Loucy (cell line): ENCODE measurements around the gene DNAH8.

Experiments
- H2AFZ ChIP-seq: fragments of 200-600 bp; sonication (generic); 2 replicates; pipeline ENCODE4 v1.6.0; 2016; ENCODE audit warnings: antibody characterized with exemption, mild to moderate bottlenecking, low read length, moderate library complexity
- H3F3A ChIP-seq: fragments of 200-600 bp; 2 replicates; pipeline ENCODE4 v1.6.0; 2016; ENCODE audit warnings: antibody characterized with exemption, low read depth, mild to moderate bottlenecking
- H3K27me3 ChIP-seq: fragments of 200-600 bp; sonication (generic); 2 replicates; pipeline ENCODE4 v1.6.1; 2014; ENCODE audit warnings: low read length, mild to moderate bottlenecking; ENCODE audit not compliant: insufficient read depth, poor library complexity, severe bottlenecking
- H3K36me3 ChIP-seq: fragments of 200-600 bp; sonication (generic); 2 replicates; pipeline ENCODE4 v1.6.1; 2016; ENCODE audit warnings: low read length; ENCODE audit not compliant: insufficient read depth
- H3K4me1 ChIP-seq: fragments of 200-600 bp; sonication (generic); 2 replicates; pipeline ENCODE4 v1.5.1; 2014; ENCODE audit warnings: low read length, mild to moderate bottlenecking; ENCODE audit not compliant: insufficient read depth, poor library complexity, severe bottlenecking
- H3K4me2 ChIP-seq: fragments of 200-600 bp; sonication (generic); 2 replicates; pipeline ENCODE4 v1.6.0; 2014; ENCODE audit warnings: antibody characterized with exemption, low read length, low read depth, mild to moderate bottlenecking; ENCODE audit not compliant: poor library complexity, severe bottlenecking
- H3K4me3 ChIP-seq: fragments of 200-600 bp; sonication (generic); 2 replicates; pipeline ENCODE4 v1.5.1; 2014; ENCODE audit warnings: low read length, mild to moderate bottlenecking, mixed read lengths; ENCODE audit not compliant: poor library complexity, severe bottlenecking
- H3K79me2 ChIP-seq: fragments of 200-600 bp; sonication (generic); 2 replicates; pipeline ENCODE4 v1.6.1; 2014; ENCODE audit warnings: low read length; ENCODE audit not compliant: insufficient read depth
- H3K9ac ChIP-seq: fragments of 200-600 bp; sonication (generic); 2 replicates; pipeline ENCODE4 v1.6.0; 2014; ENCODE audit warnings: mild to moderate bottlenecking, low read depth, low read length, moderate library complexity; ENCODE audit not compliant: poor library complexity, severe bottlenecking
- H3K9me2 ChIP-seq: fragments of 200-600 bp; sonication (generic); replicated peaks from 2 replicates; pipeline ENCODE4 v1.6.1; 2016; ENCODE audit warnings: low read depth, low read length, mixed read lengths
- H3K9me3 ChIP-seq: fragments of 200-600 bp; sonication (generic); 2 replicates; pipeline ENCODE4 v1.6.1; 2014; ENCODE audit warnings: mild to moderate bottlenecking, antibody characterized with exemption, low read length, low read depth; ENCODE audit not compliant: insufficient read depth
- H4K20me1 ChIP-seq: fragments of 200-600 bp; sonication (generic); 2 replicates; pipeline ENCODE4 v1.6.0; 2014; ENCODE audit warnings: antibody characterized with exemption, low read length, mild to moderate bottlenecking; ENCODE audit not compliant: insufficient read depth, poor library complexity, severe bottlenecking
- EZH2phosphoT487 ChIP-seq: fragments of 200-600 bp; IDR thresholded peaks from 2 replicates; pipeline ENCODE4 v1.6.1; 2018; ENCODE audit warnings: antibody characterized with exemption, mild to moderate bottlenecking, moderate library complexity, borderline replicate concordance
- TF ChIP-seq, protein P1 (sequence below): fragments of 200-600 bp; sonication (generic); conservative IDR thresholded peaks from 2 replicates; pipeline ENCODE4 v1.5.1; 2014; ENCODE audit warnings: mild to moderate bottlenecking, antibody characterized with exemption, low read length

Gene DNAH8

DNA sequence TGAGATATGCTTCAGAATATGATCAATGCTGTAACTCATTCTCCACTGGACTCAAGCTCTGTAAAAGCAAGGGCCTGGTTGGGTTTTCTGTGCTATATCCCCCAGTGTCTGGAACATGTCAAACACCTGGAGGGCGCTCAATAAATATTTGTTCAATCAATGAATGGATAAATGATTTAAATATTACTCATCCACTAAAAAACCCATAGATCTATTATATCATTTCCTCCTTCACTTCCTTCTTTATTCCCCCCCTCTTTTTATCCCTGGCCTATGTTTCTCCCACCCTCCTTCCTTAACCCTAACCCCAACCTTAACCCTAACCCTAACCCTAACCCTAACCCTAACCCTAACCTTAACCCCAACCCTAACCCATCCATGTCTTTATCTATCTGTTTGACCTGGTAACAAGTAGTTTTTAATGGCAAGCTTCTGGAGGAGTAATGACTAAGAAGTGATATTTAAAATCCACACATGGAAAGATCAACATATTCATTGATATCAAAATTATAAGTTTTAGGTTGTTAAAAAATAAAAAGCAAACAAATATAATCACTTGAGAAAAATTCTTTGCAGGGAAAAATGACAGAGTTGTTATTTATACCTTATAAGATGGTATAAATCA, 229.7 kb downstream of the DNAH8 start:
- no peak overlapping the region for H3K4me2 ChIP-seq
- TF ChIP-seq, protein P1, sequence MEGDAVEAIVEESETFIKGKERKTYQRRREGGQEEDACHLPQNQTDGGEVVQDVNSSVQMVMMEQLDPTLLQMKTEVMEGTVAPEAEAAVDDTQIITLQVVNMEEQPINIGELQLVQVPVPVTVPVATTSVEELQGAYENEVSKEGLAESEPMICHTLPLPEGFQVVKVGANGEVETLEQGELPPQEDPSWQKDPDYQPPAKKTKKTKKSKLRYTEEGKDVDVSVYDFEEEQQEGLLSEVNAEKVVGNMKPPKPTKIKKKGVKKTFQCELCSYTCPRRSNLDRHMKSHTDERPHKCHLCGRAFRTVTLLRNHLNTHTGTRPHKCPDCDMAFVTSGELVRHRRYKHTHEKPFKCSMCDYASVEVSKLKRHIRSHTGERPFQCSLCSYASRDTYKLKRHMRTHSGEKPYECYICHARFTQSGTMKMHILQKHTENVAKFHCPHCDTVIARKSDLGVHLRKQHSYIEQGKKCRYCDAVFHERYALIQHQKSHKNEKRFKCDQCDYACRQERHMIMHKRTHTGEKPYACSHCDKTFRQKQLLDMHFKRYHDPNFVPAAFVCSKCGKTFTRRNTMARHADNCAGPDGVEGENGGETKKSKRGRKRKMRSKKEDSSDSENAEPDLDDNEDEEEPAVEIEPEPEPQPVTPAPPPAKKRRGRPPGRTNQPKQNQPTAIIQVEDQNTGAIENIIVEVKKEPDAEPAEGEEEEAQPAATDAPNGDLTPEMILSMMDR: no peak
- no peak for TF ChIP-seq EZH2phosphoT487

DNA sequence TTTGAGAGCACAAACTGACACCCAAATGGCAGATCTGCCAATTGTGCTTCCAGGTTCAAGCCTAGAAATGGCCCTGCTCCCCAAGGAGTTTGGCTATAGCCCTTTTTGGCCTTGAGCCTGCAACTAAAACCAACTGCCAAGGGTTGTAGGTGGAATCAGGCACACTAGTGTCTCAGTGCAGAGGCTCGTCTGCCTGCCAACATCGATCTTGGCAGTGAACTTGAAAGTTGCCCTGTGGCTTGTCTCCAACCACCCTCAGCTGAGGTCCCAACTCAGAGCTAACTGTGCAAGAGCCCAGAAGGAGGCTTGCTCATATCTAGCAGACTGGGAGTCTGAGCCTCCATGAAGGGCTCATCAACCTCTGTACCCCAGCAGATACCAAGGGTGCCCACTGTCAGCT, 240.8 kb downstream of the DNAH8 start:
- Histone ChIP-seq H3K9me2 (no peaks in the 10 kb centered on the region), H3K4me1 (no peaks in the 10 kb centered on the region), H2AFZ (no peak overlapping the region), H3K9me3 (peaks cover 3% of the 10 kb centered on the region; the same call in 1 of the 2 replicates), H3F3A (no peaks in the 10 kb centered on the region), H3K79me2 (no peaks in the 10 kb centered on the region), H3K27me3 (no peaks in the 10 kb centered on the region), H4K20me1 (no peaks in the 10 kb centered on the region), H3K9ac (no peak overlapping the region), H3K4me2 (no peak overlapping the region), H3K4me3 (no peak overlapping the region), H3K36me3 (no peaks in the 10 kb centered on the region)
- no peak for TF ChIP-seq EZH2phosphoT487
- TF ChIP-seq, protein P1: no peak

More for the DNA sequence above, 229.7 kb downstream of the DNAH8 start:
- Histone ChIP-seq H2AFZ (no peak overlapping the region), H3K9ac (no peak overlapping the region), H3F3A (no peaks in the 10 kb centered on the region), H3K79me2 (no peaks in the 10 kb centered on the region), H3K4me1 (no peaks in the 10 kb centered on the region), H3K36me3 (no peaks in the 10 kb centered on the region), H4K20me1 (no peaks in the 10 kb centered on the region), H3K4me3 (no peak overlapping the region), H3K9me3 (no peaks in the 10 kb centered on the region), H3K9me2 (no peaks in the 10 kb centered on the region), H3K27me3 (no peaks in the 10 kb centered on the region)

DNA sequence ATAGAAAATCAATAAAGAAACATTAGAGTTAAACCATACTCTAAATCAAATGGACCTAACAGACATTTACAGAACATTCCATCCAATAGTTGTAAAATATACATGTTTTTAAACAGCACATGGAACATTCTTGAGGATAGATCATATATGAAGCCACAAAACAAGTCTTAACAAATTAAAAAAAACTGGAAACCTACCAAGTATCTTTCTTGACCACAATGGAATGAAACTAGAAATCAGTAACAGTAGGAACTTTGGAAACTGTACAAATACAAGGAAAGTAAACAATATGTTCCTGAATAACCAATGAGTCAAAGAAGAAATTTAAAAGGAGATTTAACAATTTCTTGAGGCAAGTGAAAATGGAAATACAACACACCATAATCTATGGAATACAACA, 242.3 kb downstream of the DNAH8 start:
- Histone ChIP-seq H3K27me3 (no peaks in the 10 kb centered on the region), H3K9me2 (no peaks in the 10 kb centered on the region), H3K4me1 (no peaks in the 10 kb centered on the region), H3F3A (no peaks in the 10 kb centered on the region), H4K20me1 (no peaks in the 10 kb centered on the region), H2AFZ (no peak overlapping the region), H3K36me3 (no peaks in the 10 kb centered on the region), H3K79me2 (no peaks in the 10 kb centered on the region), H3K9me3 (peaks cover 3% of the 10 kb centered on the region; the same call in 1 of the 2 replicates), H3K4me3 (no peak overlapping the region), H3K9ac (no peak overlapping the region), H3K4me2 (no peak overlapping the region)
- TF ChIP-seq, protein P1: no peak
- no peak for TF ChIP-seq EZH2phosphoT487
